ENCODE data around the gene MED19. TPM values are rescaled to one million over a fixed set of nuclear protein-coding genes. Genes with fewer than 3 reads are reported as not detected.

MED19 gene
- total RNA-seq (10 to 100 TPM in 3 of 5 donors, 1 to 10 TPM in 1, not detected in 1; 4.4 to 31.7 (median 18.8) TPM), polyA plus RNA-seq (10 to 100 TPM; 14.2 to 23.2 (median 16.8) TPM)
- long read RNA-seq, donor 1, partial matches to known transcripts = 0 of 7 reads
- long read RNA-seq, donor 1, other reads (novel, unspliced or antisense) = 0 of 7 reads
- long read RNA-seq, donor 2, partial matches to known transcripts = 0 of 3 reads
- long read RNA-seq, donor 2, other reads (novel, unspliced or antisense) = 0 of 3 reads
- long read RNA-seq, donor 3, partial matches to known transcripts = 9 of 10 reads
- long read RNA-seq, donor 3, other reads (novel, unspliced or antisense) = 0 of 10 reads
- long read RNA-seq, donor 4 = 0 reads
- long read RNA-seq, donor 5, partial matches to known transcripts = 12 of 18 reads
- long read RNA-seq, donor 5, other reads (novel, unspliced or antisense) = 0 of 18 reads
- long read RNA-seq, donor 6, transcript MED19-202 (5 exons, 1,203 nt) = major isoform, 17 of 27 reads
- long read RNA-seq, donor 6, partial matches to known transcripts = 8 of 27 reads
- long read RNA-seq, donor 6, other reads (novel, unspliced or antisense) = 0 of 27 reads
- long read RNA-seq, donor 7, partial matches to known transcripts = 13 of 19 reads
- long read RNA-seq, donor 7, other reads (novel, unspliced or antisense) = 0 of 19 reads
- long read RNA-seq, donor 8, transcript MED19-202 (5 exons, 1,203 nt) = major isoform, 5 of 6 reads
- long read RNA-seq, donor 8, partial matches to known transcripts = 0 of 6 reads
- long read RNA-seq, donor 8, other reads (novel, unspliced or antisense) = 0 of 6 reads
- long read RNA-seq, donor 9, transcript MED19-202 (5 exons, 1,203 nt) = major isoform, 5 of 12 reads
- long read RNA-seq, donor 9, partial matches to known transcripts = 5 of 12 reads
- long read RNA-seq, donor 9, other reads (novel, unspliced or antisense) = 0 of 12 reads
- long read RNA-seq, donor 10, transcript MED19-202 (5 exons, 1,203 nt) = major isoform, 7 of 7 reads
- long read RNA-seq, donor 10, partial matches to known transcripts = 0 of 7 reads
- long read RNA-seq, donor 10, other reads (novel, unspliced or antisense) = 0 of 7 reads

- DNase-seq = peak; percentile 87 to 95
- peaks cover 17 to 56% (median 47%) of the 10 kb centered on the region in 4 donors for H3K4me1 ChIP-seq
- peak within 1 kb of the TSS; percentile 90 to 100 (median 97) for H3K4me3 ChIP-seq
- no peaks in the 10 kb centered on the region for H3K9me3 ChIP-seq
- peak within 1 kb of the TSS; percentile 91 to 94 (median 93) for H3K27ac ChIP-seq
- no peaks in the 10 kb centered on the region for H3K27me3 ChIP-seq
- intact Hi-C loops (cut with DNase I; ENCODE audit: low total_unique reads) = no loop called here
- peaks cover 2 to 18% (median 6%) of the 10 kb centered on the region in 4 donors for H3K36me3 ChIP-seq
- TF ChIP-seq POLR2A (IDR thresholded peaks at IDR 0.05) = no peak
- TF ChIP-seq EP300 (IDR thresholded peaks at IDR 0.05) = no peak
- peak in 1 of 3 donors; percentile 73 for TF ChIP-seq POLR2AphosphoS5 (IDR thresholded peaks at IDR 0.05)
- no peak for TF ChIP-seq CTCF (IDR thresholded peaks at IDR 0.05)
- 4 to 7% (median 5%) methylated on average over 35 to 51 of the region's 51 CpGs for WGBS, 5 donors
These were observed at the start of gene MED19 for GRCh38 chr11:57711414-57712255. Gene MED19 (minus strand): TSS chr11:57712215. CDS start chr11:57712179, 36 bp downstream.

- Histone ChIP-seq H3K4me3 (no peak overlapping the region), H3K27ac (no peak overlapping the region), H3K9me3 (no peaks in the 10 kb centered on the region), H3K36me3 (no peaks in the 10 kb centered on the region), H3K27me3 (no peaks in the 10 kb centered on the region), H3K4me1 (peaks cover 0 to 13% (median 1%) of the 10 kb centered on the region in 4 donors)
- intact Hi-C loops (cut with DNase I; ENCODE audit: low total_unique reads) = no loop called here
- 48 to 70% (median 60%) methylated on average over 3 of the region's 3 CpGs for WGBS, 5 donors
- TF ChIP-seq EP300 (IDR thresholded peaks at IDR 0.05) (no peak), CTCF (IDR thresholded peaks at IDR 0.05) (no peak), POLR2A (IDR thresholded peaks at IDR 0.05) (no peak), POLR2AphosphoS5 (IDR thresholded peaks at IDR 0.05) (no peak)
- DNase-seq = no peak
These were observed 46.2 kb upstream of the MED19 start for GRCh38 chr11:57758174-57758573.

GRCh38 chr11:57752954-57753353 lies 40.9 kb upstream of the MED19 start:
- peaks cover 0 to 8% (median 0%) of the 10 kb centered on the region in 4 donors for H3K36me3 ChIP-seq
- no peaks in the 10 kb centered on the region for H3K27me3 ChIP-seq
- H3K9me3 ChIP-seq = no peaks in the 10 kb centered on the region
- WGBS, 5 donors = 96 to 99% (median 97%) methylated on average over 30 of the region's 30 CpGs
- H3K27ac ChIP-seq = no peak overlapping the region
- H3K4me3 ChIP-seq = no peak overlapping the region
- DNase-seq = no peak
- H3K4me1 ChIP-seq = peaks cover 0 to 17% (median 8%) of the 10 kb centered on the region in 4 donors
- intact Hi-C loops (cut with DNase I; ENCODE audit: low total_unique reads) = loop anchor here (5.0 kb wide), 1 partner anchor 49 kb away; no protein-coding TSS in a partner anchor
- TF ChIP-seq POLR2A (IDR thresholded peaks at IDR 0.05) (no peak), CTCF (IDR thresholded peaks at IDR 0.05) (no peak), EP300 (IDR thresholded peaks at IDR 0.05) (no peak), POLR2AphosphoS5 (IDR thresholded peaks at IDR 0.05) (no peak)
